Upper lobe of right lung (tissue), 1 donor: ENCODE results near the gene HASPIN. TPM values are rescaled to one million over a fixed set of nuclear protein-coding genes. Genes with fewer than 3 reads are reported as not detected.

Experiments
- ATAC-seq: fragments of 200-7000 bp; cut with Tn5 transposase; one replicate; pipeline ENCODE4 v1.9.1; 2020; ENCODE audit warnings: mild to moderate bottlenecking, moderate library complexity
- DNase-seq: peaks from one replicate; pipeline ENCODE4 v3.0.0-alpha.2; 2020
- H3K27ac ChIP-seq: fragments of 200-600 bp; one replicate; pipeline ENCODE4 v1.8.0; 2022
- H3K27me3 ChIP-seq: fragments of 200-600 bp; one replicate; pipeline ENCODE4 v1.8.0; 2022; ENCODE audit warnings: mild to moderate bottlenecking
- H3K36me3 ChIP-seq: fragments of 200-600 bp; one replicate; pipeline ENCODE4 v1.8.0; 2022
- H3K4me1 ChIP-seq: fragments of 200-600 bp; one replicate; pipeline ENCODE4 v1.8.0; 2022
- H3K4me3 ChIP-seq: fragments of 200-600 bp; one replicate; pipeline ENCODE4 v1.8.0; 2022; ENCODE audit warnings: mild to moderate bottlenecking
- H3K9me3 ChIP-seq: fragments of 200-600 bp; one replicate; pipeline ENCODE4 v1.8.0; 2022
- intact Hi-C: fragments of 100-400 bp; cut with DNase I; formaldehyde crosslinking; loops from one replicate; pipeline ENCODE4 v1.11.0; 2022
- long read RNA-seq: library from polyadenylated mRNA; unstranded; transcript quantifications from one replicate; pipeline ENCODE4 v2.0.0, GENCODE V29; 2021
- total RNA-seq: library from RNA; stranded (reverse); fragmentation: NEBNext Ultra II Directional; extraction: Animal tissue kit (Norgen Biotek cat#: 25700); gene quantifications from one replicate; pipeline ENCODE4 v1.2.1, GENCODE V29; 2021
- TF ChIP-seq, protein P1 (sequence below): fragments of 200-600 bp; IDR thresholded peaks from one replicate; pipeline ENCODE4 v1.8.0; 2022; ENCODE audit warnings: antibody characterized with exemption
- donor health status: DM: no; HTN: yes; CAD: no; lungs with severe emphysema.

HASPIN gene
- total RNA-seq, result 0.41 TPM
- long read RNA-seq, partial matches to known transcripts, result 0 of 1 reads
- long read RNA-seq, other reads (novel, unspliced or antisense), result 0 of 1 reads

DNA sequence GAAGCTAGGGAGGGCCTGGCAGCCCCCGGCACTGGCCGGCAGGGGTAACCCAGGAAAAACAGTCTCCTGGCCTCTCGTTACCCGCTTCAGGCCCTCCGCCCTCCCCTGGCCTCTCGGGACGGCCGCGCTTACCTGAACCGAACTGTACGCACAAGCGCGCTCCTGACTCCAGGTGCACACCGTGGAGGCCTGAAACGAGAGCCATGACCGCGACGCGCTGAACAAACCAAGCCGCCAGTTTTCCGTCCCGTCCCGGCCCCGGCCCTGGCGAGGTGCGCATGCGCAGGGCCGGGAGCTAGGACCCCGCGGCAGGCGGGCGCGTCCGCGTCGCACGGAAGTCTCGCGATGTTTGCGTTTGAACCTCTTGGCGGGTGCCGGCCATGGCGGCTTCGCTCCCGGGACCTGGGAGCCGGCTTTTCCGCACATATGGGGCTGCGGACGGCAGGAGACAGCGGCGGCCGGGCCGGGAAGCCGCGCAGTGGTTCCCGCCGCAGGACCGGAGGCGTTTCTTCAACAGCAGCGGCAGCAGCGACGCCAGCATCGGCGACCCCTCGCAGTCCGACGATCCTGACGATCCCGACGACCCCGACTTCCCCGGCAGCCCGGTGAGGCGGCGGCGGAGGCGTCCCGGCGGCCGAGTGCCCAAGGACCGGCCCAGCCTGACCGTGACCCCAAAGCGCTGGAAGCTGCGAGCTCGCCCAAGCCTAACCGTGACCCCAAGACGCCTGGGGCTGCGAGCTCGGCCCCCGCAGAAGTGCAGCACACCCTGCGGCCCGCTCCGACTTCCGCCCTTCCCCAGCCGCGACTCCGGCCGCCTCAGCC, at the start of gene HASPIN:
Gene HASPIN (plus strand): TSS at position 348 of the 822 bp plus-strand sequence. CDS start 33 bp downstream, at position 381.
- Histone ChIP-seq H3K27me3 (no peaks in the 10 kb centered on the region), H3K36me3 (peaks cover 7% of the 10 kb centered on the region), H3K9me3 (no peaks in the 10 kb centered on the region), H3K27ac (peak within 1 kb of the TSS; percentile 88), H3K4me1 (peaks cover 37% of the 10 kb centered on the region), H3K4me3 (peak within 1 kb of the TSS; percentile 96)
- intact Hi-C loops, result no loop called here
- DNase-seq (peak; percentile 96), ATAC-seq (peak; percentile 94)
- TF ChIP-seq, protein P1, sequence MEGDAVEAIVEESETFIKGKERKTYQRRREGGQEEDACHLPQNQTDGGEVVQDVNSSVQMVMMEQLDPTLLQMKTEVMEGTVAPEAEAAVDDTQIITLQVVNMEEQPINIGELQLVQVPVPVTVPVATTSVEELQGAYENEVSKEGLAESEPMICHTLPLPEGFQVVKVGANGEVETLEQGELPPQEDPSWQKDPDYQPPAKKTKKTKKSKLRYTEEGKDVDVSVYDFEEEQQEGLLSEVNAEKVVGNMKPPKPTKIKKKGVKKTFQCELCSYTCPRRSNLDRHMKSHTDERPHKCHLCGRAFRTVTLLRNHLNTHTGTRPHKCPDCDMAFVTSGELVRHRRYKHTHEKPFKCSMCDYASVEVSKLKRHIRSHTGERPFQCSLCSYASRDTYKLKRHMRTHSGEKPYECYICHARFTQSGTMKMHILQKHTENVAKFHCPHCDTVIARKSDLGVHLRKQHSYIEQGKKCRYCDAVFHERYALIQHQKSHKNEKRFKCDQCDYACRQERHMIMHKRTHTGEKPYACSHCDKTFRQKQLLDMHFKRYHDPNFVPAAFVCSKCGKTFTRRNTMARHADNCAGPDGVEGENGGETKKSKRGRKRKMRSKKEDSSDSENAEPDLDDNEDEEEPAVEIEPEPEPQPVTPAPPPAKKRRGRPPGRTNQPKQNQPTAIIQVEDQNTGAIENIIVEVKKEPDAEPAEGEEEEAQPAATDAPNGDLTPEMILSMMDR, result peak; percentile 36

DNA sequence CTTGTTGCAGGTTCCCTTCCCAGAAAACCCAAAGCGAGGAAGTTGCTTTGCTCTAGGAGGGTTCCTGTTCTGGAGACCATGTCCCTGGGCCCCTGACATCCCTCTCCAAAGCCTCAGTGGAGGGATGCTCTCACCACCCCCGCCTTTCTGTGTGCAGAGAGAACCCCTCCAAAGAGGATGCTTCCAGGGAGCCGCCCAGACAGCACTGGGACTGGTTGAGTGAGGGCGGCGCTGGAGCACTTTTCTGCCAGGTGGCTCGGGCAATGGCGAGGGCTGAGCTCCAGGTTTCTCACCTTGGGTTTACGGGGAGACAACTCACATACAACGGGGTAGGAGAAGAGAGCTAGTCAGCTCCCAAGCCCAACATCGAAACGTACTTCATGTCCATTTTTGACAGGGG, 47.8 kb upstream of the HASPIN start:
- no peaks in the 10 kb centered on the region for H3K4me1 ChIP-seq
- intact Hi-C loops, result no loop called here
- H3K27me3 ChIP-seq, result no peaks in the 10 kb centered on the region
- ATAC-seq (no peak), DNase-seq (no peak)
- H3K36me3 ChIP-seq, result no peaks in the 10 kb centered on the region
- no peaks in the 10 kb centered on the region for H3K9me3 ChIP-seq
- H3K4me3 ChIP-seq, result no peak overlapping the region
- TF ChIP-seq, protein P1, result no peak
- no peak overlapping the region for H3K27ac ChIP-seq

DNA sequence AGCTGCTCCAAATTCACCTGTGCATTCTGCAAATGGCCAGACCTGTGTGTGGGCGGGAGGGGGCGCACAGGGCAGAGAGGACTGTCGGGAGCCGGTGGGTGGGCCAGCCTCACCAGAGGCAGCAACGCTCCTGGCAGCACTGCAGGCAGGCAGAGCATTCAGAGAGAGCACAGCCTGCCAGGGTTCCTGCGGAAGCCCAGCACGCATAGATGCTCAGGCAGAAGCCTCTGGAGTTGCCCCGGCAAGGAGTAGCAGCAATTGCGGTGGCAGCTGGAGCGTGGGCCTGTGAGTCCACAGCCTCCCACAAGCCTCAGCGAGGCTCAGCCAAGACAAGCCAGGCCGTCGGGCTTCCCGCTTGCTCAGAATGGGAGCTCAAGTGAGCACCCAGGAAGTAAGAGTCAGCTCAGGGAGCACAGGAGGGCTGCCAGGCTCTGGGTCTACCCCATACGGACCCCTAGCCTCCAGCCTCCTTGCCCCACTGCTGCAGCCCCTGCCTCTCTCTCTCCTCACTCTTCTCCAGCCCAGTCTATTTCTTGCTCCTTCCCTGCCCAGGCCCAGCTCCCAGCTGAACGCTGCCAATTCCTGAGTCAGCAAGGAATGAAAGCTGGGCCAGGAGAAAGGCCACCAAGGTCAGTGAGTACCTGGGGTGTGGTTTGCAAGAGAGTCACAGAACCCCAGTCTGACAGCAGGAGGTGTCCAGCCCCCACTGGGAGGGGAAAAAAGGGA, 45.4 kb upstream of the HASPIN start:
- intact Hi-C loops, result no loop called here

DNA sequence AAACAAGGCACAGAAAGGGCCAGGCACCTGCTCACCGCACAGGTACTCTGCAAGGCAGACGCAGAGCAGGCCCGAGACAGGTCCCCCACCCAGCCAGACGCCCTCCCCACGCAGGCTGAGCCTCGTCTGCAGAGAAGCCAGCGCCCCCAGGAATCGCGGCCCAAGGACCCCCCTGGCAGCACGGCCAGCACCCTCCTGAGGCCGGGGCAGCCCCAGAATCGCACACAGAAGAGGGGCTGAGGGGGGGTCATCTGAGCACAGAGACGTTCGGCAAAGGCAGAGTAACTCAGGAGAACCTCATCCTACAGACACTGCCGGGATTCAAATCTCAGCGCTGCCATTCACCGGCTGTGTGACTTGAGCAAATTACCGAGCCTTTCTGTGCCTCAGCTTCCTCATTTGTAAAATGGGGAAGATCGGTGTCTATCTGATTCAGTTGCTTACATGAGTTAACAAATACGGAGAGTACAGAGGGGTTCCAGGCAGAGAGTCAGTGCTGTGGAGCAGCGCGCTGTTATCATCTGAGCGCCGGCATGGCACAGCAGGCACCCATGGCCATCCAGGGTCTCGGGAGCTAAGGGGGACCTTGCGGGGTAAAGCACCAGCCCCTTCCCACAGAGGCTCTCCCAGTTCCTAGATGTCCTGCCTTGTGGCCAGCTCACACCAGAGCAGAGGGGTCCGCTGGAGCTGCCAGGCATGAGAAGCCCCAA, 44.7 kb upstream of the HASPIN start:
- TF ChIP-seq, protein P1, result no peak
- Histone ChIP-seq H3K4me1 (no peaks in the 10 kb centered on the region), H3K4me3 (no peak overlapping the region), H3K27ac (no peak overlapping the region), H3K9me3 (no peaks in the 10 kb centered on the region), H3K36me3 (no peaks in the 10 kb centered on the region), H3K27me3 (peaks cover 14% of the 10 kb centered on the region)
- DNase-seq (no peak), ATAC-seq (peak; percentile 5)
- intact Hi-C loops, result no loop called here

More for the DNA sequence above, 45.4 kb upstream of the HASPIN start:
- no peak for DNase-seq
- Histone ChIP-seq H3K4me1 (no peaks in the 10 kb centered on the region), H3K27ac (no peak overlapping the region), H3K4me3 (no peak overlapping the region), H3K27me3 (peaks cover 10% of the 10 kb centered on the region), H3K9me3 (no peaks in the 10 kb centered on the region), H3K36me3 (no peaks in the 10 kb centered on the region)
- TF ChIP-seq, protein P1, result no peak
- no peak for ATAC-seq

DNA sequence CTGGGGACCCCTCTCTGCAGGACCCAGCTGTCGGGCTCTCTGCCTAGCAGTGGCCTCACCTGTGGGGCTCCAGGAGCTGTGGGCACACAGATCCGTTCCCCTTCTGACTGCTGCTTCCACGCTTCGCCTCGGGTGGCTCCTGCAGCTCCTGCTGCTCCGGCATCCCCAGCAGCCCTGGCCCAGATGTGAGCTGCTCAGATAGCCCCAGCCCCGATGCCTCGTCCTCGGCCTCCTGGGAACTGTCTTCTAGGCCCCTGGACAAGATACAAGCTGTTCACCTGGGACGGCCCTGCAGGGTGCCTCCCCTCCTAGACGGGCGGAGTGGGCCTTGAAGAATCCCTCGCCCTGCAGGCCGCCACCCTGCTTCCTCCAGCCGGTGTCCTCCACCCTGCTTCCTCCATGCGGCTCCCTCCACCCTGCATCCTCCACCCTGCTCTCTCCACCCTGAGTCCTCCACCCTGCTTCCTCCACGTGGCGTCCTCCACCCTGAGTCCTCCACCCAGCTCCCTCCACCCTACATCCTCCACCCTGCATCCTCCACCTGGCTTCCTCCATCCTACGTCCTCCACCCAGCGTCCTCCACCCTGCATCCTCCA, 44.1 kb upstream of the HASPIN start:
- Histone ChIP-seq H3K4me1 (no peaks in the 10 kb centered on the region), H3K4me3 (no peak overlapping the region), H3K27ac (no peak overlapping the region), H3K36me3 (no peaks in the 10 kb centered on the region), H3K9me3 (no peaks in the 10 kb centered on the region), H3K27me3 (peaks cover 21% of the 10 kb centered on the region)
- TF ChIP-seq, protein P1, result no peak
- DNase-seq (no peak), ATAC-seq (peak; percentile 7)
- intact Hi-C loops, result no loop called here
